Measurements from ENCODE around the gene A4GALT.

The A4GALT gene, protein sequence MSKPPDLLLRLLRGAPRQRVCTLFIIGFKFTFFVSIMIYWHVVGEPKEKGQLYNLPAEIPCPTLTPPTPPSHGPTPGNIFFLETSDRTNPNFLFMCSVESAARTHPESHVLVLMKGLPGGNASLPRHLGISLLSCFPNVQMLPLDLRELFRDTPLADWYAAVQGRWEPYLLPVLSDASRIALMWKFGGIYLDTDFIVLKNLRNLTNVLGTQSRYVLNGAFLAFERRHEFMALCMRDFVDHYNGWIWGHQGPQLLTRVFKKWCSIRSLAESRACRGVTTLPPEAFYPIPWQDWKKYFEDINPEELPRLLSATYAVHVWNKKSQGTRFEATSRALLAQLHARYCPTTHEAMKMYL

DNA sequence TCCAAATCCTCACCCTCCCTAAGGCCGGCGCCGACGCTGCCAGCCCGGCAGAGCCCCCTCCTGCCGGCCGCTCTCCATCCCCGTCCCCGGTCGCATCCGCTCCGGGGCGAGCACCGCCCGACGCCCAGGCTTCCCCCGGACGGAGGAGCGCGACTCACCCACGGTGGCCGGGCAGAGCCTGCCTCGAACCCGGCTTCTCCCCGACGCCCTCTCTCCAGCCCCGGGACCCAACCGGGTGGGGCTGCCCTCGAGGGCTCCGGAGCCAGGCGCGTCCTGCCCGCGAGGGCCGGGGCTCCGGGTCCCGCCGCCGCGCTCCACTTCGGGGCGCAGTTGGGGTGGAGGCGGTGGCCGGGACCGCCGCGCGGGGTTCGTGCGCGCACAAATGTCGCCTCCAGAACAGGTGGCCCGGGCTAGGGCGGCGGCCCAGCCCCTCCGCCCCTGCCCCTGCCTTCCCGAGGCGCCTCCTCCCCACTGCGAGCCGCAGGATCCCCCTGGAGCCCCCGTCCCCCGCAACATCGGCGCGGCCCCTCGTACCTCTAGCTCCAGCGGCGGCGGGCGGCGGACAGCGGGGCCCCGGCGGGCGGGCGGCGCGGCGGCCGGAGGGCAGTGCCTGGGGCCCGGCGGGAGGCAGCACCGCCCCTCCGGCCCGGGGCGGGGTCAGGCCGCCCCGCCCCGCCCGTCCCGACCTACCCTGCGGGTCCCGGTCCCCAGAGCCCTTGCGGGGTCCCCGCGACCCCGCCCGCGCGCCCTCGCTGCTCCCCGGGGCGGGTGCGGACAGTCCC is at the start of gene A4GALT:
TSS of gene A4GALT (minus strand) at position 608 of the 782 bp plus-strand sequence. CDS start 26,919 bp downstream, outside the sequence.
- TF ChIP-seq, protein P1, sequence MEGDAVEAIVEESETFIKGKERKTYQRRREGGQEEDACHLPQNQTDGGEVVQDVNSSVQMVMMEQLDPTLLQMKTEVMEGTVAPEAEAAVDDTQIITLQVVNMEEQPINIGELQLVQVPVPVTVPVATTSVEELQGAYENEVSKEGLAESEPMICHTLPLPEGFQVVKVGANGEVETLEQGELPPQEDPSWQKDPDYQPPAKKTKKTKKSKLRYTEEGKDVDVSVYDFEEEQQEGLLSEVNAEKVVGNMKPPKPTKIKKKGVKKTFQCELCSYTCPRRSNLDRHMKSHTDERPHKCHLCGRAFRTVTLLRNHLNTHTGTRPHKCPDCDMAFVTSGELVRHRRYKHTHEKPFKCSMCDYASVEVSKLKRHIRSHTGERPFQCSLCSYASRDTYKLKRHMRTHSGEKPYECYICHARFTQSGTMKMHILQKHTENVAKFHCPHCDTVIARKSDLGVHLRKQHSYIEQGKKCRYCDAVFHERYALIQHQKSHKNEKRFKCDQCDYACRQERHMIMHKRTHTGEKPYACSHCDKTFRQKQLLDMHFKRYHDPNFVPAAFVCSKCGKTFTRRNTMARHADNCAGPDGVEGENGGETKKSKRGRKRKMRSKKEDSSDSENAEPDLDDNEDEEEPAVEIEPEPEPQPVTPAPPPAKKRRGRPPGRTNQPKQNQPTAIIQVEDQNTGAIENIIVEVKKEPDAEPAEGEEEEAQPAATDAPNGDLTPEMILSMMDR (IDR thresholded peaks at IDR 0.05; ENCODE audit: low read depth, low read length) = no peak
- peak within 1 kb of the TSS; percentile 74 for H3K4me3 ChIP-seq (ENCODE audit: low read depth, low read length)

DNA sequence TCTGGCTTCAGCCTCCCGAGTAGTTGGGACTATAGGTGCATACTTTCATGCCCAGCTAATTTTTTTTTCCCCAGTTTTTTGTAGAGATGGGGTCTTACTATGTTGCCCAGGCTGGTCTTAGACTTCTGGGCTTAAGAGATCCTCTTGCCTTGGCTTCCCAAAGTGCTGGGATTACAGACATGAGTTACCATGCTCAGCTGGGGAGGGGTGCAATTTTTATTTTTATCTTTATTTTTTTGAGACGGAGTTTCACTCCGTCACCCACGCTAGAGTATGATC is 49.7 kb upstream of the A4GALT start:
- H3K4me3 ChIP-seq (ENCODE audit: low read depth, low read length) = no peak overlapping the region
- TF ChIP-seq, protein P1 (IDR thresholded peaks at IDR 0.05; ENCODE audit: low read depth, low read length) = no peak

DNA sequence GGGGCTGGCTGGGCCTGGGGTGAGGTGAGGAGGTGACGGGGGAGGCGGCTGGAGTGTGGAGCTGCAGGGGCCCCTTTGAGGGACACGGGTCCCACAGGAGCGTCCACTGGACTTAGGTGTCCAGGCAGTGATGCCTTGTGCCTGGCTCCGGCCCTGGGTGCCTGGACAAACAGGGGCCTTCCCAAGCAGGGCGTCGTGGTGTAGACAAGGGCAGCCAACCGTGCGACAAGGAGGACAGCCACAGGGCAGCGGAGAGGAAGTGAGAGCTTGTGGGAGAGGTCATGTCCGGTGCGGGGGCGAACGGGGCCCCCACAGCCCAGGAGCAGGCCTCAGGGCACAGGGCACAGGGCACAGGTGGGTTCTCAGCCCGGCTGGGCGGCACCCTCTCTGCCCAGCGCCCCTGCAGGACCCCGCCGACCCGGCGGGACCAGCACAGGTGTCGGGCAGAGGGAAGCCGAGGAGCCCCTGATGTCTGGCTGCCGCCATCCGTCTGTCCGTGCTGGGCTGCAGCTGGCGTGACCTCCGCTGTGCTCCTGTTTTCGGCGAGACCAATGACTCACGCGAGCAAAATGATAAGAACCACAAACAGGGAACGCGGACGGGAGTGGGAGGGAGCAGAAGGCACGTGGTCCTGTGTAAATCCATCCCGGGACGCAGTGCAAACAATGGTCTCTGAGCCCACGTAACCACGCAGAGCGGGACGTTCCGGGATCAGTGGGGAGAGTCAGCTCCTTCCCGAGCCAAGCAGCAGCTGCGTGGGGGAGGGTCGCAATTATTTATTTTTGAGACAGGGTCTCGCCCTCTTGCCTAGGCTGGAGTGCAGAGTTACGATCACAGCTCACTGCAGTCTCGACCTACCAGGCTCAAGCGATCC is 49.1 kb upstream of the A4GALT start:
- TF ChIP-seq, protein P1 (IDR thresholded peaks at IDR 0.05; ENCODE audit: low read depth, low read length) = no peak
- peak overlapping the region; percentile 21; the same call in 1 of the 2 replicates for H3K4me3 ChIP-seq (ENCODE audit: low read depth, low read length)

DNA sequence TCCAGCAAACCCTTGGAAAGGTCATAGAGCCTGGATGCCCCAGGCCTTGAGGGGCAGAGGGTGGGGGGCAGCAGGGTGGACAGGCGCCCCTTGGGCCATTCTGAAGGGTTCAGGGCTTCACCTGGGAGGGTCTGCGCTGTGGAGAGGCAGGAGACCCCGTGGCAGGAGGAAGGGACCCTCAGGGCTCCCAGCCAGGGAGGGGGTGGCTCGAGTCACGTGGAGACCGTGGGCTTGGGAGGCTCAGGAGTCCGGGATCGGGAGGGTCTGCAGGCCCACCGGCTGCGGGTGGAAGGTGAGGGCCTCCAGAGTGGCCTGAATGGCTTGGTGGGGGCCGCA is 48.5 kb upstream of the A4GALT start:
- H3K4me3 ChIP-seq (ENCODE audit: low read depth, low read length) = no peak overlapping the region
- TF ChIP-seq, protein P1 (IDR thresholded peaks at IDR 0.05; ENCODE audit: low read depth, low read length) = no peak

DNA sequence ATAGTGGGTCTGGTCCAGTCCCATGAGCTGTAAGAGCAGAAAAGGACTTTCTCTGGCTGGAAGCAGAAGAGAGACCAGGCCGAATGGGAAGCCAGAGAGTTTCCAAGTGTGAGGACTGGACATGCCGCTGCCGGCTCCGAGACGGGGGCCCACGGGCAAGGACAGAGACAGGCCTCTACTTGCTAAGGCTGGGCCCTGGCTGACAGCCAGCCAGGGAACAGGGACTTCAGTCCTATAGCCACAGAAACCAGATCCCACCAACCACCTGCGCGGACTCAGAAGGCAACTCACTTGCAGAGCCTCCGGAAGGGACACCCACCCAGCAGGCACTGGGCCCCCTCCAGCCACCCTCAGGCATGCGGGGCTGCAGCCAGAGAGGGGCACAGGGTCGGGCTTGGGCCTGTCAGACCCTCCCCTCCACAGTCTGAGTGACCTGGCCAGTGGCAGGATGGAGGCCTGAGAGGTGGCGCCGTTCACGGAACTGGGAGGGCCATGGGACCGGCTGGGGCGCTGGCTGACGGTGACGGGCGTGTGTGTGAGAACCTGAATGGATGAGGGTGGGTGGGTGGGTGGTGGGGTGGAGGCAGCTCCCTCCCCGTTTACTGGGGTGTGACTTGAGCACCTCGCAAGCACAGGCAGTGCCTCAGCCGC is 47.8 kb upstream of the A4GALT start:
- no peak overlapping the region for H3K4me3 ChIP-seq (ENCODE audit: low read depth, low read length)
- TF ChIP-seq, protein P1 (IDR thresholded peaks at IDR 0.05; ENCODE audit: low read depth, low read length) = no peak

DNA sequence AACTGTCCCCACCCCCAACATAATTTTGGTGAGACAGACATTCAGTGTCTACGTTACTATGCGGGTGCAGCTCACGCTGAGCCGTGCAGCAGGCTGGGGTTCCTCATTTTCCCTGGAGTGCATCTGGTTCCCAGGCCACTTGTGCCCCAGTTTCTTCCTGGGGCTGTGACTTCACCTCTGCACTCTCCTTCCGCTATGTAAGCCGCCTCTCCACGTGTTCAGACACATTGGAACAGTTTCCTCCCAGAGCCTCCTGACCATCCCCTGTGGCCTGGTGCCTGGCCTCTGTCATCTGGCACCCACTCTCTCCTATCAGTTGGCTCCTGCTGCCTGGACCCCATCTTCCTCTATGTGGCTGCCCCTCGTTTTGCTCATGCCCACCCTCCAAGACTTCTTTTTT is 46.2 kb upstream of the A4GALT start:
- H3K4me3 ChIP-seq (ENCODE audit: low read depth, low read length) = no peak overlapping the region
- TF ChIP-seq, protein P1 (IDR thresholded peaks at IDR 0.05; ENCODE audit: low read depth, low read length) = no peak

Measured in WI38 (cell line).